K562 (cell line): ENCODE results near the gene NECAB3. TPM values are rescaled to one million over a fixed set of nuclear protein-coding genes. Genes with fewer than 3 reads are reported as not detected.
A peak's percentile ranks its signal among the peaks of the same experiment; 100 is the strongest.

Source experiments
- ATAC-seq: fragments of 200-7000 bp; cut with Tn5 transposase; 3 replicates; pipeline ENCODE4 v1.9.1; 2020; ENCODE audit warnings: moderate library complexity
- BruUV-seq: library from RNA; stranded (reverse); fragments of 400-500 nt; replicated peaks from 2 replicates; lab custom pipeline; 2021; lab: Mats Ljungman, UMichigan
- CTCF ChIA-PET: fragments of 300-600 bp; formaldehyde crosslinking; extraction: SDS; loops from one replicate; lab custom pipeline; 2021; ENCODE audit warnings: low intra/inter-chr PET ratio; lab: Yijun Ruan, JAX
- POLR2A ChIA-PET: fragments of 300-600, 350-650 bp; sonication (Branson Sonifier 250); formaldehyde crosslinking; extraction: SDS; loops from one replicate; lab custom pipeline; 2021; ENCODE audit warnings: antibody characterized with exemption, inconsistent platforms; lab: Yijun Ruan, JAX
- DNase-seq, 4 experiments: peaks; one replicate each; pipeline versions ENCODE4 v3.0.0 to v3.0.0-alpha.2; 2011 to 2018; ENCODE audit warnings: low spot score in 3 of 4, mixed read lengths in 3 of 4; ENCODE audit errors: extremely low read depth in 1 of 4
- FAIRE-seq: peaks from 2 replicates; lab custom pipeline; 2011; peaks lifted over from hg19 to GRCh38; lab: Jason Lieb, UNC
- H2AFZ ChIP-seq: 2 replicates; pipeline ENCODE4 v1.6.0; 2011; ENCODE audit warnings: low read depth, low read length, control low read depth, inconsistent platforms
- H3K27ac ChIP-seq: fragments of 200-600 bp; 3 replicates; pipeline ENCODE4 v1.8.0; 2011; ENCODE audit warnings: low read depth, mild to moderate bottlenecking, control low read depth, inconsistent platforms, low read length, moderate library complexity, mixed read lengths; ENCODE audit errors: extremely low read depth
- H3K27me3 ChIP-seq, 2 experiments: fragments of 300-600 bp in 1 of 2; 2 replicates in 1 of 2; 3 replicates in 1 of 2; pipeline versions ENCODE4 v1.6.0 to v1.8.0; 2011; ENCODE audit warnings: inconsistent platforms in 2 of 2, low read length in 2 of 2, mild to moderate bottlenecking in 1 of 2, mixed read lengths in 1 of 2, moderate library complexity in 1 of 2; ENCODE audit not compliant: control insufficient read depth in 2 of 2, insufficient read depth in 2 of 2
- H3K36me3 ChIP-seq: fragments of 300-600 bp; 3 replicates; pipeline ENCODE4 v1.8.0; 2011; ENCODE audit warnings: mild to moderate bottlenecking, low read length, inconsistent platforms; ENCODE audit not compliant: control insufficient read depth, insufficient read depth
- H3K4me1 ChIP-seq, 2 experiments: fragments of 200-600 bp in 1 of 2; replicated peaks in 1 of 2; 2 replicates in 1 of 2; 3 replicates in 1 of 2; pipeline versions ENCODE4 v1.5.1 to v1.8.0; 2011; ENCODE audit warnings: inconsistent platforms in 2 of 2, low read length in 2 of 2, mild to moderate bottlenecking in 1 of 2, mixed read lengths in 1 of 2, moderate library complexity in 1 of 2; ENCODE audit not compliant: control insufficient read depth in 2 of 2, insufficient read depth in 2 of 2
- H3K4me2 ChIP-seq: 2 replicates; pipeline ENCODE4 v1.6.1; 2011; ENCODE audit warnings: low read length, control low read depth, inconsistent platforms, mixed read lengths; ENCODE audit not compliant: insufficient read depth
- H3K4me3 ChIP-seq: fragments of 200-600 bp; sonication (generic), shearing (Covaris generic); 2 replicates; pipeline ENCODE4 v1.5.1; 2016; ENCODE audit warnings: control low read depth, inconsistent platforms
- H3K79me2 ChIP-seq: fragments of 200-600 bp; 3 replicates; pipeline ENCODE4 v1.8.0; 2011; ENCODE audit warnings: low read length, inconsistent platforms; ENCODE audit not compliant: control insufficient read depth, insufficient read depth
- H3K9ac ChIP-seq, 2 experiments: 2 replicates each; pipeline versions ENCODE4 v1.6.0 to v1.6.1; 2011; ENCODE audit warnings: low read depth in 2 of 2, low read length in 2 of 2, control low read depth in 1 of 2, inconsistent platforms in 1 of 2, mild to moderate bottlenecking in 1 of 2, mixed read lengths in 1 of 2; ENCODE audit not compliant: insufficient read depth in 1 of 2
- H3K9me1 ChIP-seq: one replicate; pipeline ENCODE4 v1.6.0; 2011; ENCODE audit warnings: inconsistent platforms, mild to moderate bottlenecking, low read length, moderate library complexity; ENCODE audit not compliant: control insufficient read depth, insufficient read depth
- H3K9me3 ChIP-seq: replicated peaks from 2 replicates; pipeline ENCODE4 v1.5.1; 2011; ENCODE audit warnings: low read depth, low read length, inconsistent platforms; ENCODE audit not compliant: control insufficient read depth, insufficient read depth
- H4K20me1 ChIP-seq: replicated peaks from 2 replicates; pipeline ENCODE4 v1.6.1; 2011; ENCODE audit warnings: low read length, inconsistent platforms, mixed read lengths; ENCODE audit not compliant: control insufficient read depth, insufficient read depth
- CBFA2T2 ChIP-seq: fragments of 450-650 bp; conservative IDR thresholded peaks from 2 replicates; pipeline ENCODE4 v1.6.1; 2017; ENCODE audit warnings: mild to moderate bottlenecking
- CBFA2T3 ChIP-seq: fragments of 450-650 bp; IDR thresholded peaks from 2 replicates; pipeline ENCODE4 v1.6.1; 2017
- CBX5 ChIP-seq: IDR thresholded peaks from 2 replicates; pipeline ENCODE4 v1.6.1; 2014; ENCODE audit warnings: low read depth, borderline replicate concordance
- ELF2 ChIP-seq: fragments of 250-450 bp; sonication (Bioruptor Pico); IDR thresholded peaks from 2 replicates; pipeline ENCODE4 v1.5.0; 2021; ENCODE audit warnings: mild to moderate bottlenecking
- PURB ChIP-seq: sonication (generic); formaldehyde crosslinking; IDR thresholded peaks from 2 replicates; pipeline ENCODE4 v1.9.0; 2021; ENCODE audit warnings: low read depth, mild to moderate bottlenecking, missing genetic modification reagents
- SAFB2 ChIP-seq: fragments of 200-400 bp; formaldehyde crosslinking; IDR thresholded peaks from 2 replicates; pipeline ENCODE4 v1.6.1; 2018; ENCODE audit warnings: borderline replicate concordance, low read length, low read depth, moderate library complexity; ENCODE audit not compliant: severe bottlenecking
- SUPT5H ChIP-seq: fragments of 450-650 bp; IDR thresholded peaks from 2 replicates; pipeline ENCODE4 v1.6.1; 2016
- TOE1 ChIP-seq, 2 experiments: fragments of 450-650 bp in 1 of 2; sonication (generic) in 1 of 2; formaldehyde crosslinking in 1 of 2; IDR thresholded peaks; 2 replicates each; pipeline versions ENCODE4 v1.7.1 to v1.8.0; 2016 to 2022; ENCODE audit warnings: borderline replicate concordance in 2 of 2, mild to moderate bottlenecking in 2 of 2, antibody characterized with exemption in 1 of 2, inconsistent platforms in 1 of 2, low read depth in 1 of 2, missing genetic modification reagents in 1 of 2, moderate library complexity in 1 of 2
- ZBTB7A ChIP-seq: IDR thresholded peaks from 2 replicates; pipeline ENCODE4 v1.6.1; 2011; ENCODE audit warnings: low read depth, mild to moderate bottlenecking, low read length, moderate library complexity, borderline replicate concordance; ENCODE audit not compliant: control insufficient read depth
- ZNF217 ChIP-seq: sonication (generic); formaldehyde crosslinking; IDR thresholded peaks from 2 replicates; pipeline ENCODE4 v1.8.0; 2022; ENCODE audit warnings: mild to moderate bottlenecking, missing genetic modification reagents
- ZNF444 ChIP-seq: fragments of 250-450 bp; sonication (Bioruptor Pico); IDR thresholded peaks from 2 replicates; pipeline ENCODE4 v1.4.0; 2020; ENCODE audit warnings: mild to moderate bottlenecking, moderate library complexity
- ZNF707 ChIP-seq: fragments of 250-450 bp; sonication (Bioruptor Pico); conservative IDR thresholded peaks from 2 replicates; pipeline ENCODE4 v1.8.0; 2022; ENCODE audit warnings: inconsistent platforms, mild to moderate bottlenecking, moderate library complexity
- ZNF75A ChIP-seq: fragments of 450-650 bp; formaldehyde crosslinking; IDR thresholded peaks from 2 replicates; pipeline ENCODE4 v1.4.0; 2020; ENCODE audit warnings: mild to moderate bottlenecking
- ZSCAN32 ChIP-seq: fragments of 450-650 bp; formaldehyde crosslinking; IDR thresholded peaks from 2 replicates; pipeline ENCODE4 v1.4.0; 2020; ENCODE audit warnings: mild to moderate bottlenecking, moderate library complexity
- WGBS: fragments of 100-300 bp; shearing (Covaris generic); methylation state at CpG from one replicate; pipeline ENCODE4 v1.1.6; 2016; ENCODE audit warnings: low coverage, mixed read lengths; ENCODE audit not compliant: insufficient coverage; ENCODE audit errors: missing lambda C conversion rate; 5-methylcytosine and 5-hydroxymethylcytosine counted together
- in situ Hi-C: fragments of 300-500 bp; cut with MboI; formaldehyde crosslinking; loops from 4 replicates; pipeline ENCODE4 v1.15.0; 2018; ENCODE audit warnings: inconsistent platforms, mixed read lengths
- intact Hi-C: fragments of 100-400 bp; cut with micrococcal nuclease; formaldehyde crosslinking; loops from 2 replicates; pipeline ENCODE4 v1.14.2; 2022
- polyA plus RNA-seq, 8 experiments: library from polyadenylated mRNA; depleted of rRNA in 4 of 8; stranded (reverse) in 5 of 8; unstranded in 3 of 8; fragments of >200 nt; fragmentation: Nextera tagmentation in 2 of 8; fragmentation: Illumina TruSeq in 1 of 8; extraction: Ambion mirVana in 2 of 8; extraction: Trizol in 1 of 8; gene quantifications; 2 replicates each; pipeline versions ENCODE4 v1.2.1 to v1.2.3, GENCODE V29; 2011 to 2014; ENCODE audit warnings: inconsistent platforms in 1 of 8, missing spikeins in 1 of 8
- total RNA-seq, 7 experiments: library from RNA; depleted of rRNA in 6 of 7; stranded (reverse); fragments of >200 nt in 6 of 7; fragmentation: Illumina TruSeq in 2 of 7; extraction: Trizol in 2 of 7; gene quantifications; 2 replicates each; pipeline versions ENCODE4 v1.2.1 to v1.2.3, GENCODE V29; 2011 to 2021; ENCODE audit warnings: low replicate concordance in 1 of 7
- TF ChIP-seq, protein P1 (sequence below): sonication (generic); formaldehyde crosslinking; IDR thresholded peaks from 2 replicates; pipeline ENCODE4 v1.8.0; 2022; ENCODE audit warnings: mild to moderate bottlenecking, missing genetic modification reagents
- TF ChIP-seq, protein P2 (sequence below): fragments of 450-650 bp; conservative IDR thresholded peaks from 2 replicates; pipeline ENCODE4 v1.6.1; 2016; ENCODE audit warnings: missing genetic modification characterization, low read depth, mild to moderate bottlenecking, missing compliant biosample characterization, moderate library complexity
- TF ChIP-seq, protein P3 (sequence below), 2 experiments: fragments of 200-800 bp in 1 of 2; sonication (Bioruptor generic) in 1 of 2; sonication (generic) in 1 of 2; formaldehyde crosslinking in 1 of 2; IDR thresholded peaks in 1 of 2; conservative IDR thresholded peaks in 1 of 2; 2 replicates each; pipeline versions ENCODE4 v1.5.0 to v1.6.1; 2016 to 2020; ENCODE audit warnings: missing compliant biosample characterization in 1 of 2, missing genetic modification characterization in 1 of 2, missing genetic modification reagents in 1 of 2

Gene NECAB3
- total and polyA plus RNA-seq, 9 of the 15 experiments (the other 6 are each of a cell fraction or from before 2014, with no cell fraction given) = 0.94 to 63.3 (median 31.5) TPM

DNA sequence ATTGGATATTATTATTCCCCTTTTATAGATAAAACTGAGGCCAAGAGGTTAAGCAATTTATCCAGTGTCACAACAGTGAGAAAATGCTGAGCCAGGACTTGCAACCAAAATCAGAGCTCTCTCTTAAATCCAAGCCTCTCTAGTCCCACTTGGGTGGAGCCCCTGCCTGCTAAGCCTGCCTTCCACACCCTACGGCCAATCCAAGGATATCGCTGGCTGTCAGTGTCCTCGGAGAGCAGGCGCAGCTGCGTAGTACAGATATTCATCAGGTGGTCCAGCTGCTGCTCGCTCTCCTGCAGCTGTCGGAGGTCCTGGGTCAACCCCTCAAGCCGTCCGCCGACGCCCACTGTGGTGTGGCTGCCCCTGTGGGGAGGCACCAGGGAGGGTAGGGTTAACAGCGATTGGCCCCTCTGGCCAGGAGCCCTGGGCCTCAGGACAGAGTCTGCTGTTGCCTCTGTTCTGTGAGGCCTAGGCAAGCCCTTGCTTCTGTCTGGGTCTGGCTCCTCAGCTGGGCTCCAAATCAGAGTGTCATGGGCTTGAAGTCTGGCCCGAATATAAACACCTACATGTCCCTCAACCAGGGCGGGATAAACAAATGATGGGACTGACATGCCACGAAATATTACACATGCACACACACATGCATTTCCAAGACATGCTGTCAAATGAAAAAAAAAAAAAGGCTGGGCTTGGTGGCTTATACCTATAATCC, 3.9 kb upstream of the NECAB3 start:
- H4K20me1 ChIP-seq = peaks cover 14% of the 10 kb centered on the region; the same call in 1 of the 2 replicates
- no peaks in the 10 kb centered on the region for H3K9me1 ChIP-seq
- in situ Hi-C loops = no loop called here
- H3K9me3 ChIP-seq = no peaks in the 10 kb centered on the region
- H3K27me3 ChIP-seq = no peaks in the 10 kb centered on the region
- H3K79me2 ChIP-seq = peaks cover 22% of the 10 kb centered on the region
- ATAC-seq (no peak), FAIRE-seq (peak; percentile 71), DNase-seq (peak in 3 of 4 experiments; percentile 10 to 45 (median 11))
- no peak overlapping the region for H2AFZ ChIP-seq
- H3K36me3 ChIP-seq = peaks cover 50% of the 10 kb centered on the region; the same call in 2 of the 3 replicates
- ChIA-PET POLR2A (interaction anchor here (0.6 to 1.6 kb wide), 4 partner anchors 42 to 1198 kb away, joined by 4 to 5 read pairs (median 4); partner anchors contain the start of gene PXMP4), CTCF (no interaction called here)
- no peak overlapping the region for H3K4me3 ChIP-seq
- intact Hi-C loops = no loop called here
- no peak overlapping the region for H3K4me2 ChIP-seq
- no TSS peak for BruUV-seq
- 61% methylated on average over 13 of the region's 15 CpGs for WGBS
- no peak overlapping the region for H3K27ac ChIP-seq
- peaks cover 5 to 51% of the 10 kb centered on the region in 2 experiments; a peak in 4 of 5 replicates for H3K4me1 ChIP-seq
- H3K9ac ChIP-seq = peak overlapping the region in 1 of 2 experiments; percentile 79; a peak in 2 of 4 replicates
- TF ChIP-seq SUPT5H (no peak), ZNF444 (no peak), CBFA2T2 (peak; percentile 56), CBFA2T3 (peak; percentile 68), ZNF707 (CRISPR knock-in tag) (no peak), ZBTB7A (no peak), ZSCAN32 (CRISPR knock-in tag) (no peak), CBX5 (no peak), ZNF75A (CRISPR knock-in tag) (no peak), PURB (CRISPR knock-in tag) (no peak), ZNF217 (CRISPR knock-in tag) (no peak), ELF2 (CRISPR knock-in tag) (no peak), TOE1 (IDR thresholded peaks at IDR 0.05; ENCODE audit: borderline replicate concordance) (no peak), TOE1 (CRISPR knock-in tag; IDR thresholded peaks at IDR 0.05; ENCODE audit: borderline replicate concordance, low read depth) (no peak), SAFB2 (no peak)
- TF ChIP-seq, protein P1, sequence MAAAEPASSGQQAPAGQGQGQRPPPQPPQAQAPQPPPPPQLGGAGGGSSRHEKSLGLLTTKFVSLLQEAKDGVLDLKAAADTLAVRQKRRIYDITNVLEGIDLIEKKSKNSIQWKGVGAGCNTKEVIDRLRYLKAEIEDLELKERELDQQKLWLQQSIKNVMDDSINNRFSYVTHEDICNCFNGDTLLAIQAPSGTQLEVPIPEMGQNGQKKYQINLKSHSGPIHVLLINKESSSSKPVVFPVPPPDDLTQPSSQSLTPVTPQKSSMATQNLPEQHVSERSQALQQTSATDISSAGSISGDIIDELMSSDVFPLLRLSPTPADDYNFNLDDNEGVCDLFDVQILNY = no peak
- TF ChIP-seq, protein P2, sequence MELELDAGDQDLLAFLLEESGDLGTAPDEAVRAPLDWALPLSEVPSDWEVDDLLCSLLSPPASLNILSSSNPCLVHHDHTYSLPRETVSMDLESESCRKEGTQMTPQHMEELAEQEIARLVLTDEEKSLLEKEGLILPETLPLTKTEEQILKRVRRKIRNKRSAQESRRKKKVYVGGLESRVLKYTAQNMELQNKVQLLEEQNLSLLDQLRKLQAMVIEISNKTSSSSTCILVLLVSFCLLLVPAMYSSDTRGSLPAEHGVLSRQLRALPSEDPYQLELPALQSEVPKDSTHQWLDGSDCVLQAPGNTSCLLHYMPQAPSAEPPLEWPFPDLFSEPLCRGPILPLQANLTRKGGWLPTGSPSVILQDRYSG = no peak
- TF ChIP-seq, protein P3, sequence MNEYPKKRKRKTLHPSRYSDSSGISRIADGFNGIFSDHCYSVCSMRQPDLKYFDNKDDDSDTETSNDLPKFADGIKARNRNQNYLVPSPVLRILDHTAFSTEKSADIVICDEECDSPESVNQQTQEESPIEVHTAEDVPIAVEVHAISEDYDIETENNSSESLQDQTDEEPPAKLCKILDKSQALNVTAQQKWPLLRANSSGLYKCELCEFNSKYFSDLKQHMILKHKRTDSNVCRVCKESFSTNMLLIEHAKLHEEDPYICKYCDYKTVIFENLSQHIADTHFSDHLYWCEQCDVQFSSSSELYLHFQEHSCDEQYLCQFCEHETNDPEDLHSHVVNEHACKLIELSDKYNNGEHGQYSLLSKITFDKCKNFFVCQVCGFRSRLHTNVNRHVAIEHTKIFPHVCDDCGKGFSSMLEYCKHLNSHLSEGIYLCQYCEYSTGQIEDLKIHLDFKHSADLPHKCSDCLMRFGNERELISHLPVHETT (CRISPR knock-in tag; conservative IDR thresholded peaks at IDR 0.05 in 1 of 2, IDR thresholded peaks at IDR 0.05 in 1 of 2) = no peak
